Measurements from ENCODE around the gene HERC2.
A peak's percentile ranks its signal among the peaks of the same experiment; 100 is the strongest.

The HERC2 gene

DNA sequence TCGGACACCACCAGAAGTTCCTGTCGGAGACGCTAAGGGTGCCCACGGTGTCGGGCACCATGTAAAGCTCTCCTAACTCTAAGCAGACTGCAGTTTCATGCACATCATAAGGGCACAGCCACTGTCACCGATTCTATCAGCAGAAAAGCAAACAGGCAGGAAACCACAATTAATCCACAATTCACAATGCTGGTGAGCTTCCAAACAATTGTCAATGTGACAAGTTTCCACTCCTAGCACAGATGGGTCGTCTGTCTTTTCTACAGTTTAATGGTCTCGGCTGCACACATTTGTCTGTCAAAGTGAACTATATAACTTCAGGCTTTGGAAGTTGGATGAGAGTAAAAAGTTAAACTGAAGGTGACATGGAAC lies 214.1 kb downstream of the HERC2 start:
- DNase-seq = no peak

- peak; percentile 28 for DNase-seq
Observed at GRCh38 chr15:28107111-28107903, 214.7 kb downstream of the HERC2 start.

DNA sequence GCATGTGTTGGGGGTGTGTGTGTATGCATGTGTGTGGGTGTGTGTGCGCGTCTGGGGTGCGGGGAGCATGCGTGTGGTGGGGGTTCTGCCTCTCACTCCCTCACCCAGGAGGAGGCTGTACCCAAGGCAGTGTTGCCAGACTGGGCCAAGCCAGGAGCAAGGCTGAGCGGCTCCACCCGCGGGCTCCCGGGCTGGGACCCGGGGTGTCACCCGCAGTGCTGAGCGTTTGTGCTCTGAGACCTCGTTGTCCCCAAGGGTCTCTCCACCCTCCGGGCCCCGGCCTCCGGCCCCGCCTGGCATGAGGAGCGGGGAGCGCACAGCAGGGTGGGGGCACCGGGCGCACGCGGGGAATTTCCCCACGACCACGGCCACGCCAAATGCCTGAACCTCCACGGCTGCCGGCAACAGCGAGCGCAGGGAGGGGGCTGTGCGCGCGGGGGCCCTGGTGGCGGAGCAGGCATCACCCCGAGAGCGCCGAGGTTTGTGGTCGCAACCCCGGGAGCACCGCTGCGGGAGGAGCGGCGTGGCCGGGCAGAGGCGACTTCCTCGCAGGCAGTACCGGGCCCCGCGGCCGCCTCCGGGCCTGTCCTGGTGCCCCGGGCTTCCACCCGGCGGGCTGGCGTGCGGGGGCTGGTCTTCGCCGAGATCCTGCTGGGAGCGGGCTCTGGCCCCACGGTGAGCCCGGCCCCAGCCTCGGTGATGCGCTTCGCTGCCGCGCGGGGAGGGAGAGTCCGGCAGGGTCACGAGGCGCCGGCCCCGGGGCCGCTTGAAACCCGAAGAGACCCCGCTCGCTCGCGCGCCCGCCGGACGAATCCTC lies 215.5 kb downstream of the HERC2 start:
- no peak for DNase-seq

DNA sequence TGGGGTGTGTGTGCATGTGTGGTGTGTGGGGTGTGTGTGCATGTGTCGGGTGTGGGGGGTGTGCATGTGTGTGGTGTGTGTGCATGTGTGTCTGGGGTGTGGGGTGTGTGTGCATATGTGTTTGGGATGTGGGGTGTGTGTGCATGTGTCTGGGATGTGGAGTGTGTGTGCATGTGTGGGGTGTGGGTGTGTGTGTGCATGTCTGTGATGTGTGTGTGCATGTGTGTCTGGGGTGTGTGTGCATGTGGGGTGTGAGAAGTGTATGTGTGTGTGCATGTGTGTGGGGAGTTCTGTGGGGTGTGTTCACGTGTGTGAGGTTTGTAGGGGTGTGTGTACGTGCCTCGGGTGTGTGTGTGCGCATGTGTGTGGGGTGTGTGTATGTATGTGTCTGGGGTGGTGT lies 216.2 kb downstream of the HERC2 start:
- no peak for DNase-seq

GRCh38 chr15:28105224-28105791 lies 216.7 kb downstream of the HERC2 start:
- no peak for DNase-seq

DNA sequence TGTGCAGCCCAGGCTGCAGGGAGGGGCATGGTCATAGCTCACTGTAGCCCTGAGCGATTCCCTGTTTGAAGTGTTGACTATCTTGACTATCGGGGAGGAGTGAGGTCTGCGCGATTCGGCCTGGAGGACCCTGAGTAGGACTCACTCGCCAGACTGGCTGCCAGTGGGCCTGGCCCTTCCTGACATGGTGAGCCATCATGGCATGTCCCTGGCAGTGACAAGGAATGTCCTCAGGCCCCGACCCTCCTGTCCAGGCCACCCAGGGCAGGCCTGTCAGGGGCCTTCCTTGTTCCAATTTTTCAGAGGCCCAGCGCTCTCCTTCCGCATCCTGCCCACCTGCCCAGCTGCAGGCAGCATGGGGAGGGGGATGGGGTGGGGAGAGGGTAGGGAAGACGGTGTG lies 217.7 kb downstream of the HERC2 start:
- DNase-seq = no peak

DNA sequence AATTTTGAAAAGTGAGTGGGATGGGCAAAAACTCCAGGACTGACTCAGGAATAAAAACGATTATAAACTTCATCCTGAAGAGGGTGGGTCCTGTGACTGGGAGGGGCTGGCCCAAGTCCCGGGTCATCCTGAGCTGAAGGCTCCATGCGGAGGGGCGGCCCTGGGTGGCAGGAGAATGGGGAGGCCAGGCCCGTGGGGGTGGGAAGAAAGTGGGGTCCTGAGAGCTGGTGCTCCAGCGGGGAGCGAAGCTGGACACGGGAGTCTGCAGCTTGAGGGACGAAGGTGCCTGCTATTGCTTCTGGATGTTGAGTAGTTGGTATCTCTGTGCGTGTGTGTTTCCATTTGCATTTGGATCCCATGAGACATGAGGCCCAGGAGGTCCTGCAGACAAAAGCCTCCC lies 218.1 kb downstream of the HERC2 start:
- DNase-seq = no peak

DNA sequence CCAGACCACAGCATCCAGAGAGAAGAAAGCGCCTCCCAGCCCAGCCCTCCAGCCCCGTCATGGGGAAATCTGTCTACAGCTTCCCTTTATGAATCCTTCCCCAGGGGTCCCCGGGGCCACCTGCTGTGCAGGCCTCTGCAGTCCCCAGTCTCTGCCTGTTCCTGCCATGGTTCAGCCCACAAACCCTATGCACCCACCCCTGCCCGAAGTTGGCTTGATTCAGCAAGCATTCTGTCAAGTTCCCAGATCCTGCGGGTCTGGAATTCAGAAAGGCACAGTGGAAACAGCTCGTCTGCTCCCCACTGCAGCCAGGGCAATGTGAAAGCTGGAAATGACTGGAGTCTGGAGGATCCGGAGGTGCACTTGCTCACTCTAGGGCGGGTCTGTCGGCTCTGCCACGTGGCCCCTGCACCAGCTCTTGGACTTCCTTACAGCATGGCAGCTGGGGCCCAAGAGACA lies 220.0 kb downstream of the HERC2 start:
- DNase-seq = no peak

- DNase-seq = no peak
Observed at GRCh38 chr15:28101201-28101600, 220.8 kb downstream of the HERC2 start.

DNA sequence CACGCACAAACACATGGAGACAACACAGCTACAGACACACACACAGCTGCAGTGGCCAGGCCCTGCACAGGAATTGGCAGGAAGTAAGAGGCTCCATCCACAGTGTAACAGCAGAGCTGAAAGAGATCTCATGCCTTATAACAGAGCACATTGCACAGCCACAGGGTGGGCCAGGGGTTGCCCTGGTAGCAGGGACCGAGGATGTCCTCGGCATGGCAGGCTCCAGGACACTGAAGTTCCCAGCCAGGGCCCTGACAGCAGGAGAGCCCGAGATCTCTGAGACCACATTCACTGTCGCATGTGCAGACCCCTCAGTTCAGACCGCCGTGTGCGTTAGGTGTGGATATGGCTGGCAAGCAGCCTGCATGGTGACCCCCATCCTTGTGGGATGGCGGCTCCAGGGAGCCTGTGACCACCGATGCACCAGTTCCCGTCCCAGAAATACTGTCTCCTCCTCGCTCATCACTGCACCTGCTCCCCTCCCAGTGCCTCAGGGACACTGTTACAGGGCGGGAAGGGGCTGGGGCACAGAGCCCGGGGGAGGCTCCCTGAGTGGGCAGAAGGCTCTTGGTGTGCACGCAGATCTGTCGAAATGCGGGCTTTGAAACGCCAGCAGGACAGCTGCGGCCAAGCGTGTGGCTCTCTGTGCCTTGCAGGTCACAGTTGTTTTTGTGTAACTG lies 221.3 kb downstream of the HERC2 start:
- DNase-seq = no peak

DNA sequence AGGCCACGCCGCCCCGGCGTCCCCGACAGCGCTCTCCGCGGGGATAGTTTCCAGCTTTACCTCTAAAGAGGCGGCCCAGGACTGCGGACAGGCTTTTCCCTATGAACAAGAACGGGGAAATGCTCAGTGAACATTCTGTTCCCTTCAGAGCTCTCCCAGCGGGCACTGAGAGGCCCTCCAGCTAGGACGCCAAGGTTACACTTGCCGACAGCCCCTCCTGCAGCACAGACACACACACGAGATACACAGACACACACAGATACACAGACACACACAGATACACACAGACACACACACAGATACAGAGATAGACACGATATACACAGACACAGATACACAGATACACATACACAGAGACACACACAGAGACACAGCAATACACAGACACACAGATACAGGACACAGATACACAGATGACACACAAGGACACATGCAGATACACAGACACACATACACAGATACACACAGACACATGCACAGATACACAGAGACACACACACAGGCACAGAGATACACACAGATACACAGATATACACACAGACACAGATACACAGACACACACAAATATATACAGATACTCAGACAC lies 222.3 kb downstream of the HERC2 start:
- DNase-seq = no peak

DNA sequence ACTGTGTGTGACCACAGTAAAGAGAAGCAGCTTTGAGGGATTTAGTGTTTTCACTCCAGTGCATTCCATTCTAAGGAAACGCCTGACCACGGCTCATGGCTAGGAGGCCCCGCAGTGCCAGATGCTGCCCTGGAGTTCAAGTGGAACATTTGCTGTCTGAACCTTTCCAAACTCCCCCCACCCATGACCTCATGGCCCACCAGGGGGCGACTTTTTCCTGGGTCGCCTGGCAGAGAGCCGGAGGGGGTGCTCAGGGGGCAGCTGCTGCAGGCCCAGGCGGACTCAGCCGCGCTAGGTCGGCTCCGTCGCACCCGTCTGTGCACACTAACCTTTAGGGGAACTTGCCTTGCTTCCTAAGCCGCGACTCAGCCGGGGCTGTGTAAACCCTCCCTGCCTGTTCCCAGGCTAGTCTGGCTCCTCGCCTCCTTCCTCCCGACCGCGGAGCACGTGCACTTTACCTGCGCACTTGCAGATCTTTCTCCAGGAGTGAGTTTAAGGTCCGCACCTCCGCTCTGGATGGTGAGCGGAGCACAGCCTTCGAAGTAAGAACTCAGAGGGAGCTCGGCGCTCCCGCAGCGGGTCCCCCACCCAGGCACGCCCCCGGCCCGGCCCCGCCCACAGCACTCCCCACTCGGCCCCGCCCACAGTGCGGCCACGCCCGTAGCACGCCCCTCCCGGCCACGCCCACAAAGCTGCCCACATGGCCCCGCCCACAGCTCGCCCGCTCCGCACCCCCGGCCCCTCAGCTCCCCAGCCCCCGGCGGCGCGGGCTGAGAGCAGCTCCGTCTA lies 223.0 kb downstream of the HERC2 start, which contains the start of gene OCA2:
TSS of gene OCA2 (minus strand) at position 550 of the 789 bp plus-strand sequence. CDS start 17,441 bp downstream, outside the sequence.
- peak; percentile 43 for DNase-seq

DNA sequence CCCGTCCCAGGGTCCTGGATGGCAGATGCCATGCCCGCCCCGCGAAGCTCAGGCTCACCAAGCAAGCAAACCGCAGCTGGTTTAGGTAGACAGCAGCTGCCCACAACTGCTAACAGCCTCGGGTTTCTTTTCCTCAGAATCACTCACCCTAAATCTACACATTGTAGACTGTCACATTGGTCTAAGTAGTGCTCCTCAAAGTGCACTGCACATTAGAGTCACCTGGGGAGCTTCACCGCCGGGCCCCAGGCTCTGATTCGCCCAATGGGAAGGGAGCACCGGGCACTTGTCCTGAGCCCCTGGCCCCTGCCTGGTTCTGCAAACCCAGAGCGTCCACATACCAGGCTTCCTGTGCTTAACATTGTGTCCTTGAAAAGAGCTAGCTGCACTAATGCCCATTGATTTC lies 223.6 kb downstream of the HERC2 start:
- DNase-seq = no peak

GRCh38 chr15:28097656-28098359 lies 224.2 kb downstream of the HERC2 start:
- DNase-seq = no peak

GRCh38 chr15:28096670-28097431 lies 225.1 kb downstream of the HERC2 start:
- DNase-seq = no peak

GRCh38 chr15:28096411-28096669 lies 225.6 kb downstream of the HERC2 start:
- no peak for DNase-seq

GRCh38 chr15:28094732-28095521 lies 227.1 kb downstream of the HERC2 start:
- no peak for DNase-seq

GRCh38 chr15:28093752-28094535 lies 228.0 kb downstream of the HERC2 start:
- no peak for DNase-seq

- DNase-seq = no peak
Observed at GRCh38 chr15:28091313-28091712, 230.7 kb downstream of the HERC2 start.

All from fibroblast of skin of right biceps (primary cell).